Activated naive CD8-positive, alpha-beta T cell treated with anti-CD3 and anti-CD28 coated beads, Interleukin-2, amount 50 U/mL, for 24 hours (primary cell): Measurements from ENCODE around the gene ZDHHC1.
"Not testable (repeated sequence)": the region's sequence is repeated elsewhere in the genome, so short reads cannot be mapped to it uniquely, and the experiment has no call there.

Experiments
- ATAC-seq: fragments of 150-1000 bp; cut with Tn5 transposase; one replicate; pipeline ENCODE4 v1.10.0; 2021
- DNase-seq: peaks from one replicate; pipeline ENCODE4 v3.0.0; 2021
- H3K27ac Mint-ChIP-seq: one replicate; pipeline ENCODE4 v1.8.0; 2021; ENCODE audit warnings: mild to moderate bottlenecking, mixed read lengths
- H3K27me3 Mint-ChIP-seq: one replicate; pipeline ENCODE4 v1.8.0; 2021; ENCODE audit warnings: mixed read lengths
- H3K36me3 Mint-ChIP-seq: one replicate; pipeline ENCODE4 v1.8.0; 2021; ENCODE audit warnings: low read depth, mixed read lengths
- H3K4me1 Mint-ChIP-seq: one replicate; pipeline ENCODE4 v1.8.0; 2021; ENCODE audit warnings: mixed read lengths
- H3K4me3 Mint-ChIP-seq: one replicate; pipeline ENCODE4 v1.8.0; 2021; ENCODE audit warnings: mild to moderate bottlenecking, moderate library complexity, mixed read lengths
- H3K9me3 Mint-ChIP-seq: one replicate; pipeline ENCODE4 v1.8.0; 2021; ENCODE audit warnings: mixed read lengths

Gene ZDHHC1

GRCh38 chr16:67391424-67392300, 24.6 kb downstream of the ZDHHC1 start:
- H3K4me1 Mint-ChIP-seq: peaks cover 4% of the 10 kb centered on the region
- H3K4me3 Mint-ChIP-seq: no peak overlapping the region

GRCh38 chr16:67390816-67391423, 25.4 kb downstream of the ZDHHC1 start:
- no peak for DNase-seq
- Mint-ChIP-seq H3K27me3 (peaks cover 32% of the 10 kb centered on the region), H3K36me3 (no peaks in the 10 kb centered on the region), H3K4me1 (peaks cover 4% of the 10 kb centered on the region), H3K9me3 (no peaks in the 10 kb centered on the region), H3K27ac (no peak overlapping the region), H3K4me3 (no peak overlapping the region)
- ATAC-seq: no peak

More at GRCh38 chr16:67391424-67392300, 24.6 kb downstream of the ZDHHC1 start:
- no peak for ATAC-seq
- no peaks in the 10 kb centered on the region for H3K9me3 Mint-ChIP-seq
- no peaks in the 10 kb centered on the region for H3K36me3 Mint-ChIP-seq
- no peak for DNase-seq
- H3K27me3 Mint-ChIP-seq: peaks cover 32% of the 10 kb centered on the region
- H3K27ac Mint-ChIP-seq: no peak overlapping the region

- Mint-ChIP-seq H3K27me3 (peaks cover 25% of the 10 kb centered on the region), H3K4me3 (no peak overlapping the region), H3K9me3 (no peaks in the 10 kb centered on the region), H3K27ac (no peak overlapping the region), H3K4me1 (peaks cover 12% of the 10 kb centered on the region), H3K36me3 (no peaks in the 10 kb centered on the region)
- no peak for ATAC-seq
- DNase-seq: no peak
Measured at GRCh38 chr16:67389911-67390815, 26.1 kb downstream of the ZDHHC1 start.

GRCh38 chr16:67388591-67388990, 27.7 kb downstream of the ZDHHC1 start:
- Mint-ChIP-seq H3K4me3 (no peak overlapping the region), H3K36me3 (no peaks in the 10 kb centered on the region), H3K27ac (no peak overlapping the region), H3K9me3 (no peaks in the 10 kb centered on the region), H3K27me3 (peaks cover 13% of the 10 kb centered on the region), H3K4me1 (peaks cover 13% of the 10 kb centered on the region)
- DNase-seq (no peak), ATAC-seq (no peak)

GRCh38 chr16:67388191-67388590, 28.1 kb downstream of the ZDHHC1 start:
- no peaks in the 10 kb centered on the region for H3K36me3 Mint-ChIP-seq
- H3K9me3 Mint-ChIP-seq: no peaks in the 10 kb centered on the region
- peaks cover 12% of the 10 kb centered on the region for H3K27me3 Mint-ChIP-seq
- H3K27ac Mint-ChIP-seq: no peak overlapping the region
- ATAC-seq: no peak
- H3K4me1 Mint-ChIP-seq: peaks cover 13% of the 10 kb centered on the region
- no peak for DNase-seq
- no peak overlapping the region for H3K4me3 Mint-ChIP-seq

GRCh38 chr16:67387479-67388079, 28.7 kb downstream of the ZDHHC1 start:
- H3K27me3 Mint-ChIP-seq: peaks cover 11% of the 10 kb centered on the region
- DNase-seq (no peak), ATAC-seq (no peak)
- H3K4me3 Mint-ChIP-seq: no peak overlapping the region
- no peaks in the 10 kb centered on the region for H3K9me3 Mint-ChIP-seq
- H3K4me1 Mint-ChIP-seq: peaks cover 13% of the 10 kb centered on the region
- no peak overlapping the region for H3K27ac Mint-ChIP-seq
- H3K36me3 Mint-ChIP-seq: no peaks in the 10 kb centered on the region

- no peak for ATAC-seq
- DNase-seq: no peak
- Mint-ChIP-seq H3K27me3 (peaks cover 5% of the 10 kb centered on the region), H3K9me3 (no peaks in the 10 kb centered on the region), H3K4me1 (peaks cover 13% of the 10 kb centered on the region), H3K27ac (no peak overlapping the region), H3K4me3 (no peak overlapping the region), H3K36me3 (no peaks in the 10 kb centered on the region)
Measured at GRCh38 chr16:67386861-67387455, 29.3 kb downstream of the ZDHHC1 start.

GRCh38 chr16:67384778-67385510, 31.3 kb downstream of the ZDHHC1 start:
- Mint-ChIP-seq H3K4me1 (peaks cover 13% of the 10 kb centered on the region), H3K9me3 (no peaks in the 10 kb centered on the region), H3K36me3 (no peaks in the 10 kb centered on the region), H3K27me3 (peaks cover 5% of the 10 kb centered on the region), H3K27ac (peak overlapping the region; percentile 71), H3K4me3 (no peak overlapping the region)
- ATAC-seq: peak; percentile 51
- no peak for DNase-seq

- DNase-seq (no peak), ATAC-seq (no peak)
- peaks cover 13% of the 10 kb centered on the region for H3K4me1 Mint-ChIP-seq
- no peaks in the 10 kb centered on the region for H3K36me3 Mint-ChIP-seq
- H3K4me3 Mint-ChIP-seq: no peak overlapping the region
- no peak overlapping the region for H3K27ac Mint-ChIP-seq
- no peaks in the 10 kb centered on the region for H3K9me3 Mint-ChIP-seq
- H3K27me3 Mint-ChIP-seq: peaks cover 3% of the 10 kb centered on the region
Measured at GRCh38 chr16:67383284-67383683, 33.0 kb downstream of the ZDHHC1 start.

- Mint-ChIP-seq H3K9me3 (no peaks in the 10 kb centered on the region), H3K4me1 (no peaks in the 10 kb centered on the region), H3K36me3 (no peaks in the 10 kb centered on the region), H3K4me3 (no peak overlapping the region), H3K27ac (no peak overlapping the region), H3K27me3 (peaks cover 9% of the 10 kb centered on the region)
- ATAC-seq (no peak), DNase-seq (no peak)
Measured at GRCh38 chr16:67378642-67379041, 37.6 kb downstream of the ZDHHC1 start.

- peaks cover 11% of the 10 kb centered on the region for H3K27me3 Mint-ChIP-seq
- DNase-seq, H3K27ac Mint-ChIP-seq, H3K4me1 Mint-ChIP-seq, H3K4me3 Mint-ChIP-seq, H3K36me3 Mint-ChIP-seq, ATAC-seq, H3K9me3 Mint-ChIP-seq: not testable (repeated sequence)
Measured at GRCh38 chr16:67376012-67376411, 40.3 kb downstream of the ZDHHC1 start.

- DNase-seq (no peak), ATAC-seq (no peak)
- Mint-ChIP-seq H3K4me1 (no peaks in the 10 kb centered on the region), H3K36me3 (no peaks in the 10 kb centered on the region), H3K27ac (no peak overlapping the region), H3K27me3 (peaks cover 11% of the 10 kb centered on the region), H3K9me3 (no peaks in the 10 kb centered on the region), H3K4me3 (no peak overlapping the region)
Measured at GRCh38 chr16:67372664-67373063, 43.6 kb downstream of the ZDHHC1 start.

- no peak for DNase-seq
- Mint-ChIP-seq H3K36me3 (no peaks in the 10 kb centered on the region), H3K27me3 (peaks cover 6% of the 10 kb centered on the region), H3K27ac (no peak overlapping the region), H3K9me3 (no peaks in the 10 kb centered on the region), H3K4me3 (no peak overlapping the region), H3K4me1 (peaks cover 2% of the 10 kb centered on the region)
- ATAC-seq: no peak
Measured at GRCh38 chr16:67370661-67371060, 45.6 kb downstream of the ZDHHC1 start.
